Measurements from ENCODE around the gene TSPO2. TPM values are rescaled to one million over a fixed set of nuclear protein-coding genes. Genes with fewer than 3 reads are reported as not detected.

TSPO2 gene
- polyA plus RNA-seq, 10 donors = 0.49 to 1.1 (median 0.66) TPM

GRCh38 chr6:41074692-41075436 lies 32.6 kb downstream of the TSPO2 start:
- no peak for DNase-seq

GRCh38 chr6:41075651-41076626 lies 33.7 kb downstream of the TSPO2 start:
- DNase-seq = no peak

DNA sequence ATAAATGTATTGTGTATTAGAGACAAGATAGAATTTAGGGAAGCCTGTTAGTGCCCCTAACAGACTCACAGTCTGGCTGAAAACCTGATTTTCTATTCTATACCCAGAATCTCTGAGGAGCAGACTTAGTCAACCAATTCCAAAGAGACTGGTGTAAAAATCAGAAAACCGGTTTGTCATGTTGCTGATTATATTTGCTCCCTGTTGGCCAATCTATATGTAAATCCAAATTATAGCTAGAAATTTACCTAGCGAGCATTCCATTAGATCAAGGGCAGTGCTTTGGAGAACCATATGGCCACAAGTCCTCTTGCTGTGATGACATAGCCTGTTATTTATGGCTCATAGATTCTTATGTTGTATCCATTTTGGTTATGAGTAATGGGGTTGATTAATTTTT lies 35.3 kb downstream of the TSPO2 start:
- no peak for DNase-seq

GRCh38 chr6:41078101-41078500 lies 35.8 kb downstream of the TSPO2 start:
- DNase-seq = no peak

DNA sequence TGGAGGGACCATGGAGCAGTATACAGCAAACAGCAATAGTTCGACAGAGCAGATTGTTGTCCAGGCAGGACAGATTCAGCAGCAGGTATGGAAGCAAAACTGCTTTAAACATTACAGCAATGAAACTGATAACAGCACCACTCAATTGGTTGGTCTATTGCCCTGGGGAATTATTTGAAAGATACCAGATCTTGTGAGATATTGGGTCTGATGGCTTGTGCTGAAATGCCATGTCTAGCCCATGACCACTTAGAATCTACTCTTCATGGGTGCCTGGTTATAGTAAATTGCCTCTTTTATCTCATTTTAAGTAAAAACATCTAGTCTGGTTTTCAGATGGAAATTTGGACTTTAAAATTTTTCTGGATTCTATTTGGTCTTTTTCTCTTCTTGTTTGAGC lies 36.8 kb downstream of the TSPO2 start:
- no peak for DNase-seq

GRCh38 chr6:41080621-41081020 lies 38.4 kb downstream of the TSPO2 start:
- no peak for DNase-seq

DNA sequence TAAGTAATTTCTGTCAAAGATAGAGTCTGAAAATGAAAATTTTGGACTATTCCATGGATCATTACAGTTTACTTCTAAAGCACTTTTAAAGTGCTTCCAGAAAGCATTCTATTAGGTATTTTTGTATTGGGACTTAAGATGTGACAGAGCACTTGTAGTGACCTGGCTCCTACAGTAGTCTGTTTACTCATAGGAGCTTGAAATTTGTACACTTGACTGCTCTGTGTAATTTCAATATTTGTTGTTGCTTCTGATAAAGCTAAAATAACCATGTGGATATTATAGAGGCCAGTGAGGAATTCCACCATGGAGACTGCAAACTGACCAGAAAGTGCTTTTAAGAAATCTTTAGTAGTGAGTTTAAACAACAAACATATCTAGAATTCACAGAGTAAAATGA lies 40.8 kb downstream of the TSPO2 start:
- no peak for DNase-seq

DNA sequence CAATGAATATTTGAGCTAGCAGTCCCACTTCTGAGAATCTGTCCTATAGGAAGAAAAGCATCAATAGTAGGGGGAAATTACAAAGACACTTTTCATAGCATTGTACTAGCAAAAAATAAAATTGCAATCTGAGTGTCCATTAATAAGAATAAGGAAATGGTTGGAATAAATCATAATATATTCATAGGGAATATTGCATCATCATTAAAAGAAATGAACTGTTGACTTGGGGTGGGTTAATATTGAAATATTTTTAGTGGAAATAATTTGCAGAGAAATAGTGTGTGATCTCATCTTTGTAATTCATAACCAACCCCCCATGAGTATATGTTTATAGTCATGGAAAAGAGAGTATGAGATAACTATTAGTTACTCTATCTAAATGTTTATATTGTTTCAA lies 42.9 kb downstream of the TSPO2 start:
- no peak for DNase-seq

DNA sequence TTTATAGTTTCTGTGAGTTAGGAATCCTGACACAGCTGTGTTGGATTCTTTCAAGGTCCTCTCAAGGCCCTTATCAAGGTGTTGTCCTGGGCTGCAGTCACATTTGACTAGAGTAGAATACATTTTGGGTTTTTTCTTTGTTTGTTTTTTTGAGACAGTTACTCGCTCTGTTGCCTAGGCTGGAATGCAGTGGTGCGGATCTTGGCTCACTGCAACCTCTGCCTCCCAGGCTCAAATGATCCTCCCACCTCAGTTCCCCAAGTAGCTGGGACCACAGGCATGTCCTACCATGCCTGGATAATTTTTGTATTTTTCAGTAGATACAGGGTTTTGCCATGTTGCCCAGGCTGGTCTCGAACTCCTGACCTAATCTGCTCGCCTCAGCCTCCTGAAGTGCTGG lies 46.2 kb downstream of the TSPO2 start:
- DNase-seq = no peak

DNA sequence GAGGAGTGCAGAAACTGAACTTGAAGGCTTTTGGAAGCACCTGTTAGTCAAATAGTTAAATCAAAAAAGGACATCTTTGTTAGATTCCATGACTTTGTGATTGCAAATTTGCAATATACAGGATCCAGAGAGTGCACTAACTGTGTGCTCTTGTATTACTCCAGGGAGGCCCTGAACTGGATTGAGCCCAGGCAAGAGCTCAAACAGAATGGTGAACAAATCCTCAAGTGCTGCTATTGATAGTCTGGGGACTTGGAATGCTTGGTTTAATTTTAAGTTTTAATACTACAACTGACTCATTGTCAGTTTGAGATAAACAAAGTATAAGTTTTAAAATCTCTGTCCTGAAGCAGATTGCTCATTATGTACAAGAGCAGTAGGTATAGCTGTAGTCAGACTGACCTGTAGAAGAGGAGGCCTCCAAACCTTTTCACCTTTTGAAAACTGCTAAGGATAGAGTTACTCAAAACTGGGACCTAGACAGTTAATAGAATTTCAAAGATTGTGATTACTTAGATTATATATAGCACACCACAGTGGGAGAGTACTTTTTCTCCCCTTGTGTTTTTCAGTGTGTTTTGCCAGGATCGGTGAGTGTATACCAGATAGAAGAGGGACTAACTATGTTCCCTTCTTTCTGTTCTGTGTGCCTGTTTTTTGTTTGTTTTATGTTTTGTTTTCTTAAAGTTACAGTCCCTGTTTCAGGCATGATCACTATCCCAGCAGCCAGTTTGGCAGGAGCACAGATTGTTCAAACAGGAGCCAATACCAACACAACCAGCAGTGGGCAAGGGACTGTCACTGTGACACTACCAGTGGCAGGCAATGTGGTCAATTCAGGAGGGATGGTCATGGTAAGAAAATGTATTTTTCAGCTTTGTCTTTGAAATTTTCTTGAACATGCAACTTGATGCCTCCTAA lies 48.8 kb downstream of the TSPO2 start:
- no peak for DNase-seq

- no peak for DNase-seq
Observed at GRCh38 chr6:41092421-41093140, 50.3 kb downstream of the TSPO2 start.

- no peak for DNase-seq
Observed at GRCh38 chr6:41093729-41094128, 51.5 kb downstream of the TSPO2 start.

Other genes starting within 250 kb of the TSPO2 start
- gene UNC5CL, start 3.2 kb upstream of the TSPO2 start, polyA plus RNA-seq (ENCODE audit: insufficient read length in 10 of 10) = 1 to 10 TPM; 1.6 to 4.3 (median 2.9) TPM
- gene APOBEC2, start 10.7 kb downstream of the TSPO2 start, polyA plus RNA-seq (ENCODE audit: insufficient read length in 10 of 10) = 100 to 1,000 TPM; 324 to 690 (median 510) TPM
- 10 to 100 TPM; 14.3 to 20.6 (median 17.1) TPM for gene OARD1, start 29.9 kb downstream of the TSPO2 start, polyA plus RNA-seq (ENCODE audit: insufficient read length in 10 of 10)
- gene NFYA, start 30.5 kb downstream of the TSPO2 start, polyA plus RNA-seq (ENCODE audit: insufficient read length in 10 of 10) = 10 to 100 TPM; 20.0 to 33.6 (median 26.4) TPM
- under 1 TPM in 6 of 10 donors, not detected in 4; 0.21 to 0.37 (median 0.27) TPM for gene TREML1, start 111.9 kb downstream of the TSPO2 start, polyA plus RNA-seq (ENCODE audit: insufficient read length in 10 of 10)
- 1 to 10 TPM in 2 of 10 donors, under 1 TPM in 8; 0.22 to 1.8 (median 0.57) TPM for gene TREM2, start 120.6 kb downstream of the TSPO2 start, polyA plus RNA-seq (ENCODE audit: insufficient read length in 10 of 10)
- under 1 TPM in 9 of 10 donors, not detected in 1; 0.07 to 0.33 (median 0.15) TPM for gene TREML2, start 158.7 kb downstream of the TSPO2 start, polyA plus RNA-seq (ENCODE audit: insufficient read length in 10 of 10)
- gene TREML4, start 185.9 kb downstream of the TSPO2 start, polyA plus RNA-seq (ENCODE audit: insufficient read length in 10 of 10) = not detected
- 1 to 10 TPM in 1 of 10 donors, under 1 TPM in 7, not detected in 2; 0.17 to 1.5 (median 0.31) TPM for gene TREM1, start 244.2 kb downstream of the TSPO2 start, polyA plus RNA-seq (ENCODE audit: insufficient read length in 10 of 10)

All from muscle of back (tissue), 11 donors.